Measurements from ENCODE around the gene APC.
"Not testable (repeated sequence)": the region's sequence is repeated elsewhere in the genome, so short reads cannot be mapped to it uniquely, and the experiment has no call there.

APC gene

DNA sequence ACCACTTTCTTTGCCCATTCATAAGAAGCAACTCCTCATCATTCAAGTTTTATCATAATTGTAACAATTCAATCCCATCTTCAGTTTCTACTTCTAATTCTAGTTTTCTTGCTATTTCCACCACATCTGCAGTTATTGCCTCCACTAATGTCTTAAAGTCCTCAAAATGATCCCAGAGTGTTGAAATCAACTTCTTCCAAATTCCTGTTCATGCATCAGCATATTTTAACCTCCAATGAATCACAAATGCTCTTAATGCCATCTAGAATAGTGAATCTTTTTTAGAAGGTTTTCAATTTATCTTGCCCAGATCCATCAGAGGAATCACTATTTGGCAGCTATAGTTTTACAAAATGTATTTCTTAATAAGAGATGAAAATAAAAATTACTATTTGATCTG lies 120.2 kb downstream of the APC start:
- DNase-seq (ENCODE audit: low spot score) = no peak

DNA sequence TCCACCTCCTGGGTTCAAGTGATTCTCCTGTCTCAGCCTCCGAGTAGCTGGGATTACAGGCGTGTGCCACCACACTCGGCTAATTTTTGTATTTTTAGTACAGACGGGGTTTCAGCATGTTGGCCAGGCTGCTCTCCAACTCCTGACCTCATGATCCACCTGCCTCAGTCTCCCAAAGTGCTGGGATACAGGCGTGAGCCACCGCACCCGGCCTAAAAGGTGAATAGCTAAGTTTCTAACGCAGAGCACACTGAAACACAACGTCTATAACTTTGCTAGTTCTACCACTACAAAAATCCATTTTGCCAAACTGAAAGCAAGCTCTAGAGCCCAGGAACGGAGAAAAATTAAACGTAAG lies 122.9 kb downstream of the APC start:
- DNase-seq (ENCODE audit: low spot score) = not testable (repeated sequence)

- DNase-seq (ENCODE audit: low spot score) = peak; percentile 97
Measured at GRCh38 chr5:112860929-112861637, 123.4 kb downstream of the APC start, which contains the start of gene SRP19. Gene SRP19, plus strand, starts transcription at chr5:112861287. Its CDS starts 90 bp downstream, at chr5:112861377.

GRCh38 chr5:112861638-112861985 lies 123.9 kb downstream of the APC start:
- DNase-seq (ENCODE audit: low spot score) = no peak

DNA sequence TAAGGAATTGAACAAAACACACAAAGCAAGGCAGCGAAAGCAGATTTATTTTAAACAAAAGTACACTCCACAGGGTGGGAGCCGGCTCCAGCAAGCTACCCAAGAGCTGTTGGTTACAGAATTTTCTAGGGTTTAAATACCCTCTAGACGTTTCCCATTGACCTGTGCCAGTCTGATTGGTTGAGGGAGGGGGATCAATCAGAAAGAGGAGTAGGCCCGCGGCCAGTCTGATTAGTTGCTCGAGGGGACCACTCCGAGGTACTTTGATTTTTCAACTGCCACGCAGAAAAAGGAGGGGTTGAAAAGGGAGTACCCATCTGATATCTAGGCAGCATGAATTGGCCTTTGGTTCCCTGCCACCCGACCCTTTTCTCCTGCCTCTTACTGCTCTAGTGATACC lies 124.4 kb downstream of the APC start:
- DNase-seq (ENCODE audit: low spot score) = no peak

GRCh38 chr5:112863549-112863948 lies 125.9 kb downstream of the APC start:
- no peak for DNase-seq (ENCODE audit: low spot score)

DNA sequence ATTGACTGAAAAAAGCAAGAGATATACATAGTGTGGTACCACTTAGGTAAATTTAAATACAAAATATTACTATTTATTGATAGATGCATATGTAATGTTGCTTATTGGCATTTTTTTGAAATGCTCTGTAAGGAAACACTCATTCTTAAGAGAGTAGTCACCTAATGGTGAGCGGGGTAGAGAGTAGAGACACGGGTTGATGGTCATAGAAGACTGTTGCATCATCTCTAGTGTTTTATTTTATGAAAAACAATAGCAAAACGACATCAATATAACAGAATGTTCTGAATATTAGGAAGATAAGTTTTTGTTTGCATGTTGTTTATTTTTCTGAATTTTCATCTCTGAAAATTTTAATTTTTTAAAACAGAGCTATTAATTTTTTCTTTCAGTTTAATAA lies 127.4 kb downstream of the APC start:
- DNase-seq (ENCODE audit: low spot score) = no peak

DNA sequence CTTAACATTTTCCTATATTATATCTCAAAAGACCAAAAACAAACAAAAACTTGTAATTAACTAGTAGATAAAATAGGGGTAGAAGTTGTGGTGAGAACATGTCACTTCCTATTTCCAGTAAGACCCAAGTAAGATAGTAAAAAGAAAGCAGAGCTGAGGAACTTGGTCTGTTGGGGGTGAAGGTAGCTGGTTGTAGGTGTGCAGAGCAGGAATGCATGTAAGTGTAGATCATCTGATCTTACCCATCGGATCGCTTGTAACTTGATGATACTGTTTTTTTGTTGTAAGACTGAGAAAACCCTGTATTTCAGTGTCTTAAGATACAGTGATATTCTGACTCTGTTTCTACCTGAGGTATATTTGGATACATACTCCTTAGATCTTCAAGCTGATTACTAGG lies 129.1 kb downstream of the APC start:
- DNase-seq (ENCODE audit: low spot score) = no peak

DNA sequence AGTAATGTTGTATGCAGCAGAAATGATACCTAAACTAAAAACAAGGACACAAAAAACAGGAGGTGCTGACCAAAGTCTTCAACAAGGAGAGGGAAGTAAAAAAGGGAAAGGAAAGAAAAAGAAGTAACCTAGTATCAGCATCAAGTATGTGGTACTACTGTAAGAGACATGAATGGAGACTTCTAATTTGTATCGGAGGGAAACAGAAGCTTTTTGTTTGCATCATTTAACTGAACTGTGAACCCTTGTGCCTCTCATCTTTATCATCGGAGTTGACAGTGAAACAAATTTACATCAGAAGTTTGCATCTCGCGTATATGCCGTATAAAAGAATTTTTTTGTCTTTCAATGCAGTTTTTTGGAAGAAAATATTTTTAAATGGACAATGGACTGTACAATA lies 129.7 kb downstream of the APC start:
- DNase-seq (ENCODE audit: low spot score) = no peak

DNA sequence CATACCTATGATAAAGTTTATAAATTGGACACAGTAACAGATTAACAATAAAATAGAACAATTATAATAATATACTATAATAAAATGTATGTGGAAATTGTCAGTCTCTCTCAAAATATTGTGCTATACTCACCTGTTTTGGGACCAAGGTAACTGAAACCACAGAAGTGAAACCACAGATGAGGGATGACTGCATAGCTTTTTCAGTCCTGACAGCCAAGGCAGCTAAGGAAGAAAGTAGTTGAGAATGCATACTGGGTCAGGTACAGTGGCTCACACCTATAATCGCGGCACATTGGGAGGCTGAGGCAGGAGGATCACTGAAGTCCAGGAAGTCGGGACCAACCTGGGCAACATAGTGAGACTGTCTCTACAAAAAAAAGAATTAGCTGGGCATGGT lies 132.3 kb downstream of the APC start:
- DNase-seq (ENCODE audit: low spot score) = no peak

DNA sequence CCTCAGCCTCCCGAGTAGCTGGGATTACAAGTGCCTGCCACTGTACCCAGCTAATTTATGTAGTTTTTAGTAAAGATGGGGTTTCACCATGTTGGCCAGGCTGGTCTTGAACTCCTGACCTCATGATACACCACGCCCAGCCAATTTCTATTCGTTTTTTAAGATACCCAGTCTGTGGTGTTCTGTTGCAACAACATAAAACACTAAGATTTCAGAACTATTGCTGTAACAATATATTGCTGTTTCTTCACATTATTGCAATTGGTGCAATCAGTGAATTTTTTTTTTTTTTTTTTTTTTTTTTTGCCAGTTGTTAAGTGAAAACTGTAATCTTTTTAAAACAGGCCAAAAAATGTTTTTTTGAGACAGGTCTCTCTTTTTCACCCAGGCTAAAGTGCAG lies 133.3 kb downstream of the APC start:
- DNase-seq (ENCODE audit: low spot score) = no peak

DNA sequence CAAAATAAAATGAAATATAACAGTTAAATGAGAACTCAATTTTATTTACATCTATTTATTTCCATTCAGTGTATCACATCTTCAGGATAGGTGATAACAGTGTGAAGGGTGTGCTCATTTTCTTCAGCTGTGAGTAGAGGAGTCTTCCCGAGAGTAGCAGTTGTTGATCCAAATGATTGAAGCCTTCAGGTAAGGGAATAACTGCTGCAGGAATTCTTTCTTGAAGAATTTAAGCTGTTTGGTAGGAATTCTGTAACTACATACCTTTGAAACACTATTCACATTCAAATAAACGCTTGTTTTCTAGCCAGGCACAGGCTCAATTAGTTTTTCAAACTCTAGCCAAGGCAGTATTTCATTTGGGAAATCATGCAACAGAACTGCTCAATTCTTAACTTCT lies 138.7 kb downstream of the APC start:
- no peak for DNase-seq (ENCODE audit: low spot score)

DNA sequence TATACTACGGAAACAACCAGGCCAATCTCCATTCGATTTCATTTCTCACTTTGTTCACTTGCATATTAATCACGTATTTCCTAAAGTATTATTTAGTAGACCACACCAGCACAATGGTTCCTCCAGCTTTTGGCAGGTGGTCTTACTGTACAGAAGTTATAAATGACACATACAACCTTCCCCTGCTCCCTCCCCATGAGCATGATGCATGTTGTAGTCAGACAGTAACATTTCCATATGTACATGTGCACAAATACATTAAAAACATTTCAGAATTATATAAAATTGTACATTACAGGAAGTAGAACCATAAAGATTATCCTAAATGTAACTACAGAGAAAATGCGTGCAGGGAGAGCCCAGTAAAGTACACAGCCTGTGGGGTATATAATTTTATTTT lies 140.4 kb downstream of the APC start:
- DNase-seq (ENCODE audit: low spot score) = no peak

DNA sequence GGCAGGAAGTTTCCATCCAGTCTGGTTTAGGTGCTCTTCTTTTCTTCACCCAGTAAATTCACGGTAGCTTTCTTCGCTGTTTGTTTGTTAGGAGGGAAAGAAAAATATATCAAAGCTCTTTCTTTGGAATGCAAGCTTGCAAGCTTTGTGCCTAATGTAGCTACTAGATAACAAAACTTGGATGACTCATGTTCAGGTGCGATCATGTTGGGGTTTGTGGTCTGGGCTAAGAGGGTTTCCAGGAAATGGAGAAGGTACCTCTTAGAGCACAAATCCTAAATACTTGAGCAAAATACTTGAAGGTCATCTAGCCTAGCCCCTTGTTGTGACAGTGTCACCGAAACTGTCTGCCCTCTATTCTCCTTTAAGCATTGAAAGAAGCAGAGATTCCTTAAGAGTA lies 141.1 kb downstream of the APC start:
- DNase-seq (ENCODE audit: low spot score) = no peak

- no peak for DNase-seq (ENCODE audit: low spot score)
Measured at GRCh38 chr5:112880219-112880964, 142.7 kb downstream of the APC start.

- no peak for DNase-seq (ENCODE audit: low spot score)
Measured at GRCh38 chr5:112883192-112883591, 145.5 kb downstream of the APC start.

GRCh38 chr5:112885001-112885400 lies 147.3 kb downstream of the APC start:
- DNase-seq (ENCODE audit: low spot score) = no peak

DNA sequence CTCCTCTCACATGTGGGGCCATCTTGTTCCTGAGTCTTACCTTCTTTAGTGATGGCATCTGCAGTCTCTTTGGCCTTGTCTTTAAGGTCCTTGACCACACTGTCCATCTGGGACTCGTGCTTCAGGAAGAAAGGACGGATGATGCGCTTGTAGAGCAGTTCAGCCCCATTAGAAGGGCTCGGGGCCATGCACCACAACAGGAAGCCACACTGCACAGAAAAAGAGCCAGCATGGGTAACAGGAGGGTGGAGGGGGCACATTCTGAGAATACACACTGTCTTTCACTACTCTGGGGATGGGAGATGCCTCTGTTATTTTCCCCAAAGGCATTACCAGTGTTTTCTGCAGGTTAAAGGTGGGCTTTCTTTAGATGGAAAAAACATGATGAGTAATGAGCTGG lies 149.3 kb downstream of the APC start:
- DNase-seq (ENCODE audit: low spot score) = no peak

DNA sequence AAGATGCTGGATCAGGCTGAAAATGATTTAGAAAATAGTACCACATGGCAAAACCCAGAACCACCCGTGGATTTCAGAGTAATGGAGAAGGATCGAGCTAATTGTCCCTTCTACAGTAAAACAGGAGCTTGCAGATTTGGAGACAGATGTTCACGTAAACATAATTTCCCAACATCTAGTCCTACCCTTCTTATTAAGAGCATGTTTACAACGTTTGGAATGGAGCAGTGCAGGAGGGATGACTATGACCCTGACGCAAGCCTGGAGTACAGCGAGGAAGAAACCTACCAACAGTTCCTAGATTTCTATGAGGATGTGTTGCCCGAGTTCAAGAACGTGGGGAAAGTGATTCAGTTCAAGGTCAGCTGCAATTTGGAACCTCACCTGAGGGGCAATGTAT lies 154.4 kb downstream of the APC start:
- not testable (repeated sequence) for DNase-seq (ENCODE audit: low spot score)

DNA sequence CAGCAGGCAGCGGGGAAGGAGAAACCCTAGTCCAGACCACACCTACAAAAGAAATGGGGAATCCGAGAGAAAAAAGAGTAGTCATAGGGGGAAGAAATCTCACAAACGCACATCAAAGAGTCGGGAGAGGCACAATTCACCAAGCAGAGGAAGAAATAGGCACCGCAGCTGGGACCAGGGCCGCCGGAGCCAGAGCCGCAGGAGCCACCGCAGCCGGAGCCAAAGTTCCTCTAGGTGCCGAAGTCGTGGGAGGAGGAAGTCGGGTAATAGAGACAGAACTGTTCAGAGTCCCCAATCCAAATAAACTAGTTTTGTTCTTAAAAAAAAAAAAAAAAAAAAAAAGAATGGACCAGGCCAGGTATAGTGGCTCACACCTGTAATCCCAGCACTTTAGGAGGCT lies 155.1 kb downstream of the APC start:
- DNase-seq (ENCODE audit: low spot score) = no peak

DNA sequence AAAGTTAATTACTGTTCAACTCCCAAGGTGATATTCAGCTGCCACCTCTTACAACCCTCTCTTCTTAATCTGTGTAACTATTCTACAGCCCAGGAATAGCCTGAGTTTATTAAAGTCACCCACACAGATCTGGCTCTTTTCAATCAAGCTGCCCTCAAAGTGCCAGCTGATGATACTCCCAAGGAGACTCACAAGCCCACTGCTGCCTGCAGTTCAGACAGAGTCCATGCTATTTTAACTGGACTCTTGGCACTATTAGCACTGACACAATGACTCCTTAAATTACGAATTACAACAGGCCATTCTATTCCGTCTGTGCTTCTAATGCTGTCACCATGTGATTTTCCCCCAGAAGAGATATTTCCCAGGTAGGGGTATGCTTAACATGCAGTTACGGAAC lies 158.0 kb downstream of the APC start:
- DNase-seq (ENCODE audit: low spot score) = no peak
